ENCODE data around the gene ANAPC4.
A peak's percentile ranks its signal among the peaks of the same experiment; 100 is the strongest.
"Not testable (repeated sequence)": the region's sequence is repeated elsewhere in the genome, so short reads cannot be mapped to it uniquely, and the experiment has no call there.

The ANAPC4 gene

GRCh38 chr4:25370242-25370641, 6.8 kb upstream of the ANAPC4 start:
- TF ChIP-seq POLR2A (IDR thresholded peaks at IDR 0.05; ENCODE audit: low read depth, low read length), result no peak
- no peak for TF ChIP-seq PAX5 (IDR thresholded peaks at IDR 0.05; ENCODE audit: insufficient read depth, low read length, severe bottlenecking)
- no peak for TF ChIP-seq POU2F2 (IDR thresholded peaks at IDR 0.05; ENCODE audit: low read depth, low read length)
- TF ChIP-seq POLR2AphosphoS5 (IDR thresholded peaks at IDR 0.05; ENCODE audit: low read depth, low read length), result no peak
- no peak for TF ChIP-seq TAF1 (IDR thresholded peaks at IDR 0.05; ENCODE audit: low read depth, low read length)
- no peak for TF ChIP-seq SPI1 (IDR thresholded peaks at IDR 0.05; ENCODE audit: low read depth, low read length)
- FAIRE-seq (no peak), DNase-seq (ENCODE audit: insufficient read length, low spot score) (no peak)

- not testable (repeated sequence) for FAIRE-seq; DNase-seq (ENCODE audit: insufficient read length, low spot score)
These were observed 4.5 kb upstream of the ANAPC4 start for GRCh38 chr4:25372549-25372948.

- peak; percentile 31 for FAIRE-seq
- TF ChIP-seq POLR2AphosphoS5 (IDR thresholded peaks at IDR 0.05; ENCODE audit: low read depth, low read length), result no peak
- DNase-seq (ENCODE audit: insufficient read length, low spot score), result peak; percentile 9
These were observed 741 bp downstream of the ANAPC4 start for GRCh38 chr4:25377572-25378436.

- peak; percentile 78 for FAIRE-seq
- no peak for DNase-seq (ENCODE audit: insufficient read length, low spot score)
- TF ChIP-seq POLR2A (IDR thresholded peaks at IDR 0.05; ENCODE audit: low read depth, low read length) (no peak), SPI1 (IDR thresholded peaks at IDR 0.05; ENCODE audit: low read depth, low read length) (no peak), PAX5 (IDR thresholded peaks at IDR 0.05; ENCODE audit: insufficient read depth, low read length, severe bottlenecking) (no peak), TAF1 (IDR thresholded peaks at IDR 0.05; ENCODE audit: low read depth, low read length) (no peak), POU2F2 (IDR thresholded peaks at IDR 0.05; ENCODE audit: low read depth, low read length) (no peak), POLR2AphosphoS5 (IDR thresholded peaks at IDR 0.05; ENCODE audit: low read depth, low read length) (no peak)
These were observed 1.3 kb downstream of the ANAPC4 start for GRCh38 chr4:25378437-25378743.

GRCh38 chr4:25379591-25379990, 2.5 kb downstream of the ANAPC4 start:
- FAIRE-seq (no peak), DNase-seq (ENCODE audit: insufficient read length, low spot score) (no peak)
- TF ChIP-seq POLR2A (IDR thresholded peaks at IDR 0.05; ENCODE audit: low read depth, low read length), result no peak
- no peak for TF ChIP-seq POLR2AphosphoS5 (IDR thresholded peaks at IDR 0.05; ENCODE audit: low read depth, low read length)
- no peak for TF ChIP-seq TAF1 (IDR thresholded peaks at IDR 0.05; ENCODE audit: low read depth, low read length)
- no peak for TF ChIP-seq PAX5 (IDR thresholded peaks at IDR 0.05; ENCODE audit: insufficient read depth, low read length, severe bottlenecking)
- no peak for TF ChIP-seq POU2F2 (IDR thresholded peaks at IDR 0.05; ENCODE audit: low read depth, low read length)
- no peak for TF ChIP-seq SPI1 (IDR thresholded peaks at IDR 0.05; ENCODE audit: low read depth, low read length)

GRCh38 chr4:25383647-25384046, 6.6 kb downstream of the ANAPC4 start:
- FAIRE-seq, result no peak
- no peak for TF ChIP-seq SPI1 (IDR thresholded peaks at IDR 0.05; ENCODE audit: low read depth, low read length)
- TF ChIP-seq TAF1 (IDR thresholded peaks at IDR 0.05; ENCODE audit: low read depth, low read length), result no peak
- no peak for TF ChIP-seq PAX5 (IDR thresholded peaks at IDR 0.05; ENCODE audit: insufficient read depth, low read length, severe bottlenecking)
- TF ChIP-seq POLR2AphosphoS5 (IDR thresholded peaks at IDR 0.05; ENCODE audit: low read depth, low read length), result no peak
- no peak for TF ChIP-seq POU2F2 (IDR thresholded peaks at IDR 0.05; ENCODE audit: low read depth, low read length)
- no peak for TF ChIP-seq POLR2A (IDR thresholded peaks at IDR 0.05; ENCODE audit: low read depth, low read length)
- no peak for DNase-seq (ENCODE audit: insufficient read length, low spot score)

- TF ChIP-seq SPI1 (IDR thresholded peaks at IDR 0.05; ENCODE audit: low read depth, low read length), result no peak
- no peak for TF ChIP-seq PAX5 (IDR thresholded peaks at IDR 0.05; ENCODE audit: insufficient read depth, low read length, severe bottlenecking)
- no peak for TF ChIP-seq TAF1 (IDR thresholded peaks at IDR 0.05; ENCODE audit: low read depth, low read length)
- TF ChIP-seq POLR2AphosphoS5 (IDR thresholded peaks at IDR 0.05; ENCODE audit: low read depth, low read length), result no peak
- TF ChIP-seq POU2F2 (IDR thresholded peaks at IDR 0.05; ENCODE audit: low read depth, low read length), result no peak
- no peak for TF ChIP-seq POLR2A (IDR thresholded peaks at IDR 0.05; ENCODE audit: low read depth, low read length)
- DNase-seq (ENCODE audit: insufficient read length, low spot score) (no peak), FAIRE-seq (no peak)
These were observed 9.9 kb downstream of the ANAPC4 start for GRCh38 chr4:25386926-25387325.

- TF ChIP-seq SPI1 (IDR thresholded peaks at IDR 0.05; ENCODE audit: low read depth, low read length), result no peak
- TF ChIP-seq PAX5 (IDR thresholded peaks at IDR 0.05; ENCODE audit: insufficient read depth, low read length, severe bottlenecking), result no peak
- TF ChIP-seq POLR2AphosphoS5 (IDR thresholded peaks at IDR 0.05; ENCODE audit: low read depth, low read length), result no peak
- no peak for TF ChIP-seq POU2F2 (IDR thresholded peaks at IDR 0.05; ENCODE audit: low read depth, low read length)
- no peak for TF ChIP-seq POLR2A (IDR thresholded peaks at IDR 0.05; ENCODE audit: low read depth, low read length)
- TF ChIP-seq TAF1 (IDR thresholded peaks at IDR 0.05; ENCODE audit: low read depth, low read length), result no peak
- DNase-seq (ENCODE audit: insufficient read length, low spot score), result no peak
- no peak for FAIRE-seq
These were observed 20.2 kb downstream of the ANAPC4 start for GRCh38 chr4:25397305-25397704.

- peak; percentile 33 for FAIRE-seq
- TF ChIP-seq POU2F2 (IDR thresholded peaks at IDR 0.05; ENCODE audit: low read depth, low read length) (no peak), POLR2A (IDR thresholded peaks at IDR 0.05; ENCODE audit: low read depth, low read length) (no peak), TAF1 (IDR thresholded peaks at IDR 0.05; ENCODE audit: low read depth, low read length) (no peak), SPI1 (IDR thresholded peaks at IDR 0.05; ENCODE audit: low read depth, low read length) (no peak), PAX5 (IDR thresholded peaks at IDR 0.05; ENCODE audit: insufficient read depth, low read length, severe bottlenecking) (no peak)
These were observed 22.4 kb downstream of the ANAPC4 start for GRCh38 chr4:25399510-25399909.

GRCh38 chr4:25401066-25401465, 24.0 kb downstream of the ANAPC4 start:
- FAIRE-seq, result no peak
- DNase-seq (ENCODE audit: insufficient read length, low spot score), result no peak
- TF ChIP-seq POLR2AphosphoS5 (IDR thresholded peaks at IDR 0.05; ENCODE audit: low read depth, low read length) (no peak), POLR2A (IDR thresholded peaks at IDR 0.05; ENCODE audit: low read depth, low read length) (no peak), POU2F2 (IDR thresholded peaks at IDR 0.05; ENCODE audit: low read depth, low read length) (no peak), PAX5 (IDR thresholded peaks at IDR 0.05; ENCODE audit: insufficient read depth, low read length, severe bottlenecking) (no peak), SPI1 (IDR thresholded peaks at IDR 0.05; ENCODE audit: low read depth, low read length) (no peak), TAF1 (IDR thresholded peaks at IDR 0.05; ENCODE audit: low read depth, low read length) (no peak)

More at GRCh38 chr4:25399510-25399909, 22.4 kb downstream of the ANAPC4 start:
- no peak for DNase-seq (ENCODE audit: insufficient read length, low spot score)

Data from GM12891 (cell line).